Neural cell (in vitro differentiated cells): ENCODE data around the gene ATP4B. TPM values are rescaled to one million over a fixed set of nuclear protein-coding genes. Genes with fewer than 3 reads are reported as not detected.

Experiments
- H2AFZ ChIP-seq: fragments of 200-600, 300-800 bp; sonication (generic), shearing (Covaris generic); 2 replicates; pipeline ENCODE4 v1.6.0; 2014; ENCODE audit warnings: low read depth, mild to moderate bottlenecking, antibody characterized with exemption, low read length, moderate library complexity
- H3F3A ChIP-seq: fragments of 200-600 bp; shearing (Covaris generic); 2 replicates; pipeline ENCODE4 v1.6.1; 2016; ENCODE audit warnings: mild to moderate bottlenecking, moderate library complexity, mixed read lengths, antibody characterized with exemption, low read length; ENCODE audit not compliant: insufficient read depth, poor library complexity, severe bottlenecking
- H3K27ac ChIP-seq: fragments of 200-600, 300-800 bp; sonication (generic), shearing (Covaris generic); 2 replicates; pipeline ENCODE4 v1.5.1; 2014; ENCODE audit warnings: mild to moderate bottlenecking, low read length, moderate library complexity
- H3K27me3 ChIP-seq: fragments of 300-800, 200-600 bp; sonication (generic), shearing (Covaris generic); 2 replicates; pipeline ENCODE4 v1.6.0; 2014; ENCODE audit warnings: mild to moderate bottlenecking, low read depth, low read length, moderate library complexity; ENCODE audit not compliant: insufficient read depth
- H3K36me3 ChIP-seq: fragments of 300-800, 200-600 bp; sonication (generic), shearing (Covaris generic); 2 replicates; pipeline ENCODE4 v1.5.1; 2014; ENCODE audit warnings: mild to moderate bottlenecking, antibody characterized with exemption, low read length, moderate library complexity; ENCODE audit not compliant: insufficient read depth
- H3K4me2 ChIP-seq: fragments of 300-800, 200-600 bp; sonication (generic), shearing (Covaris generic); 2 replicates; pipeline ENCODE4 v1.6.0; 2014; ENCODE audit warnings: mild to moderate bottlenecking, low read length
- H3K4me3 ChIP-seq: fragments of 300-800, 200-600 bp; sonication (generic), shearing (Covaris generic); 2 replicates; pipeline ENCODE4 v1.5.1; 2014; ENCODE audit warnings: mild to moderate bottlenecking, low read length, moderate library complexity
- H3K79me2 ChIP-seq: fragments of 200-600 bp; shearing (Covaris generic); replicated peaks from 2 replicates; pipeline ENCODE4 v1.6.0; 2014; ENCODE audit warnings: mild to moderate bottlenecking, low read length, moderate library complexity; ENCODE audit not compliant: insufficient read depth
- H3K9ac ChIP-seq: fragments of 300-800, 200-600 bp; sonication (generic), shearing (Covaris generic); 2 replicates; pipeline ENCODE4 v1.6.1; 2016; ENCODE audit warnings: mild to moderate bottlenecking, low read length, mixed read lengths
- H3K9me2 ChIP-seq: fragments of 200-600 bp; shearing (Covaris generic); 2 replicates; pipeline ENCODE4 v1.6.1; 2016; ENCODE audit warnings: mild to moderate bottlenecking, low read length, mixed read lengths; ENCODE audit not compliant: insufficient read depth
- H3K9me3 ChIP-seq: fragments of 200-600, 300-800 bp; sonication (generic), shearing (Covaris generic); 2 replicates; pipeline ENCODE4 v1.6.1; 2016; ENCODE audit warnings: mild to moderate bottlenecking, mixed run types, low read length, moderate library complexity, mixed read lengths
- H4K20me1 ChIP-seq: fragments of 200-600 bp; shearing (Covaris generic); 2 replicates; pipeline ENCODE4 v1.6.1; 2016; ENCODE audit warnings: mild to moderate bottlenecking, mixed run types; ENCODE audit not compliant: insufficient read depth
- EP300 ChIP-seq: fragments of 450-650 bp; conservative IDR thresholded peaks from 2 replicates; pipeline ENCODE4 v1.6.1; 2014; ENCODE audit warnings: antibody characterized with exemption, mild to moderate bottlenecking, moderate library complexity; ENCODE audit not compliant: poor library complexity, severe bottlenecking
- EZH2 ChIP-seq: fragments of 200-600, 300-800 bp; shearing (Covaris generic), sonication (generic); IDR thresholded peaks from 2 replicates; pipeline ENCODE4 v1.6.1; 2014; ENCODE audit warnings: antibody characterized with exemption, low read length, borderline replicate concordance, mild to moderate bottlenecking; ENCODE audit not compliant: insufficient read depth, poor library complexity, severe bottlenecking
- MXI1 ChIP-seq: fragments of 450-650 bp; conservative IDR thresholded peaks from 2 replicates; pipeline ENCODE4 v1.6.1; 2014; ENCODE audit warnings: antibody characterized with exemption, mild to moderate bottlenecking; ENCODE audit not compliant: poor library complexity, severe bottlenecking
- POLR2AphosphoS5 ChIP-seq: IDR thresholded peaks from 2 replicates; pipeline ENCODE4 v1.6.1; 2012
- RAD21 ChIP-seq: fragments of 450-650 bp; conservative IDR thresholded peaks from 2 replicates; pipeline ENCODE4 v1.6.1; 2014; ENCODE audit warnings: antibody characterized with exemption, mild to moderate bottlenecking, moderate library complexity
- REST ChIP-seq: IDR thresholded peaks from 2 replicates; pipeline ENCODE4 v1.6.1; 2012; ENCODE audit warnings: borderline replicate concordance
- SMC3 ChIP-seq: fragments of 450-650 bp; conservative IDR thresholded peaks from 2 replicates; pipeline ENCODE4 v1.6.1; 2014; ENCODE audit warnings: antibody characterized with exemption, mild to moderate bottlenecking, moderate library complexity; ENCODE audit not compliant: poor library complexity
- TAF1 ChIP-seq: IDR thresholded peaks from 2 replicates; pipeline ENCODE4 v1.6.1; 2012; ENCODE audit warnings: low read depth
- polyA plus RNA-seq: library from polyadenylated mRNA; depleted of rRNA; stranded (reverse); fragments of >200 nt; gene quantifications from 2 replicates; pipeline ENCODE4 v1.2.3, GENCODE V29; 2014
- TF ChIP-seq, protein P1 (sequence below): fragments of 450-650 bp; IDR thresholded peaks from 2 replicates; pipeline ENCODE4 v1.5.1; 2014; ENCODE audit warnings: antibody characterized with exemption, mild to moderate bottlenecking, moderate library complexity; ENCODE audit not compliant: poor library complexity, severe bottlenecking

ATP4B gene
- polyA plus RNA-seq, 1 donor from 2014 or later = not detected

GRCh38 chr13:113656003-113656588 lies 1.9 kb downstream of the ATP4B start:
- Histone ChIP-seq H3K9me2 (no peaks in the 10 kb centered on the region), H3K9me3 (no peaks in the 10 kb centered on the region), H3K9ac (no peak overlapping the region), H4K20me1 (no peaks in the 10 kb centered on the region), H3K79me2 (no peaks in the 10 kb centered on the region), H3F3A (no peaks in the 10 kb centered on the region), H3K27ac (no peak overlapping the region), H3K27me3 (no peaks in the 10 kb centered on the region), H3K36me3 (no peaks in the 10 kb centered on the region), H3K4me3 (no peak overlapping the region), H2AFZ (no peak overlapping the region), H3K4me2 (no peak overlapping the region)
- TF ChIP-seq, protein P1, sequence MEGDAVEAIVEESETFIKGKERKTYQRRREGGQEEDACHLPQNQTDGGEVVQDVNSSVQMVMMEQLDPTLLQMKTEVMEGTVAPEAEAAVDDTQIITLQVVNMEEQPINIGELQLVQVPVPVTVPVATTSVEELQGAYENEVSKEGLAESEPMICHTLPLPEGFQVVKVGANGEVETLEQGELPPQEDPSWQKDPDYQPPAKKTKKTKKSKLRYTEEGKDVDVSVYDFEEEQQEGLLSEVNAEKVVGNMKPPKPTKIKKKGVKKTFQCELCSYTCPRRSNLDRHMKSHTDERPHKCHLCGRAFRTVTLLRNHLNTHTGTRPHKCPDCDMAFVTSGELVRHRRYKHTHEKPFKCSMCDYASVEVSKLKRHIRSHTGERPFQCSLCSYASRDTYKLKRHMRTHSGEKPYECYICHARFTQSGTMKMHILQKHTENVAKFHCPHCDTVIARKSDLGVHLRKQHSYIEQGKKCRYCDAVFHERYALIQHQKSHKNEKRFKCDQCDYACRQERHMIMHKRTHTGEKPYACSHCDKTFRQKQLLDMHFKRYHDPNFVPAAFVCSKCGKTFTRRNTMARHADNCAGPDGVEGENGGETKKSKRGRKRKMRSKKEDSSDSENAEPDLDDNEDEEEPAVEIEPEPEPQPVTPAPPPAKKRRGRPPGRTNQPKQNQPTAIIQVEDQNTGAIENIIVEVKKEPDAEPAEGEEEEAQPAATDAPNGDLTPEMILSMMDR = no peak
- TF ChIP-seq MXI1 (no peak), RAD21 (no peak), POLR2AphosphoS5 (no peak), EZH2 (no peak), REST (no peak), SMC3 (no peak), EP300 (no peak), TAF1 (no peak)

DNA sequence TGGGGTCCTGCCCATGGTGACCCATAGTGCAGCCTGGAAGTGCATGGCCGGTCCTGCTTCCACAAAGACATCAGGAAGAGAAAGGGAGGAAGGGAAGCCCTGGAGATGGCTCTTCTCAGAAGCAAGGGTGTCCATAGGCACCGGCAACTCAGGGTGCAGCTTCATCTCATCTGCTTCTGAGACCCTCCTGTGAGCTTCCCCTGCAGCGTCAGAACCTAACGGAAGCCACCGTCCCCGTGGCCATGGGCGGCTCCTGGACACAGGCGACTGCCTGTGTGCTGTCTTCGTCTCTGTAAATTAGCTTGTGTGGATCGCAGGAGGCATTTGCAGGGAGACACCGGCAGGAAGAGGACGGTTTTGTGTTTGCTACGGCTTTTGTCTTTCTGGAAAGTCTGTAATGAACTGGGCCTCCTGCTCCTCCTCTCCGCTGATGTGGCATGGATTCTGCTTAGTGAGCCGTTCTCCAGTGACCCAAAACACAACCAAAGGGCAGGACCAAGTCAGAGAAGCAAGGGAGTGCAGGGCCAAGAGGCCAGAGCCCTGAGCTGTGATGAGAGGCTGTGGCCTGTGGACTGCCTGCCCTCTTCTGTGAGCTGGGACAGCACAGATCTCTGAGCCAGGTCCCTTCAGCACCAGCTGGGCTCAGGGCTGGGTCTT lies 2.5 kb downstream of the ATP4B start:
- no peaks in the 10 kb centered on the region for H3K27me3 ChIP-seq
- H3K9ac ChIP-seq = no peak overlapping the region
- H3K36me3 ChIP-seq = no peaks in the 10 kb centered on the region
- no peaks in the 10 kb centered on the region for H3K9me3 ChIP-seq
- TF ChIP-seq REST = no peak
- no peak for TF ChIP-seq EZH2
- TF ChIP-seq POLR2AphosphoS5 = no peak
- TF ChIP-seq RAD21 = no peak
- no peak for TF ChIP-seq EP300
- no peak for TF ChIP-seq TAF1
- TF ChIP-seq, protein P1 = no peak
- no peak overlapping the region for H2AFZ ChIP-seq
- H3K9me2 ChIP-seq = no peaks in the 10 kb centered on the region
- no peak overlapping the region for H3K4me3 ChIP-seq
- H3K27ac ChIP-seq = no peak overlapping the region
- H3K79me2 ChIP-seq = no peaks in the 10 kb centered on the region
- no peak overlapping the region for H3K4me2 ChIP-seq
- H4K20me1 ChIP-seq = no peaks in the 10 kb centered on the region
- no peaks in the 10 kb centered on the region for H3F3A ChIP-seq
